ENCODE measurements around the gene CAMTA1.
A peak's percentile ranks its signal among the peaks of the same experiment; 100 is the strongest.
"Not testable (repeated sequence)": the region's sequence is repeated elsewhere in the genome, so short reads cannot be mapped to it uniquely, and the experiment has no call there.

Gene CAMTA1

DNA sequence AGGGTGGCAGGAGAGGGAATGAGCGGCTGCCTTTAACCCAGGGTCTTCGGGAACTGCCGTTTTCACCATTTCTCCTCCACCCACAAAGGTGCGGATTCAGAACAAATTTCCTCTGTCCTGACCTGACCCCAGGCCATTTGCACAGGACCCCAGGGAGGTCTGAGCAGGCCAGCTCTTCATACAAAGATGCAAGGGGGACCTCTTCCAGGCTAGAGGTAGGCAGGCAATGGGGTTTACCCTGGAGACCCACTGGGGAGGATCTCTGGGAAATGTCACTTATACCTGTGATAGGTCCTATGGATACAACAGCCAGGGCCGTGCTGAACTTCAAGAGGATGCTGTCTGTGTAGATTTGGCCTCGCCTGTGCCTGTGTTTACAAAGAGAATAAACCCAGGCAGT, 896.1 kb downstream of the CAMTA1 start:
- no peak for DNase-seq

- no peak for DNase-seq
Observed at GRCh38 chr1:7683521-7683920, 898.3 kb downstream of the CAMTA1 start.

- DNase-seq = no peak
Observed at GRCh38 chr1:7684132-7684531, 898.9 kb downstream of the CAMTA1 start.

DNA sequence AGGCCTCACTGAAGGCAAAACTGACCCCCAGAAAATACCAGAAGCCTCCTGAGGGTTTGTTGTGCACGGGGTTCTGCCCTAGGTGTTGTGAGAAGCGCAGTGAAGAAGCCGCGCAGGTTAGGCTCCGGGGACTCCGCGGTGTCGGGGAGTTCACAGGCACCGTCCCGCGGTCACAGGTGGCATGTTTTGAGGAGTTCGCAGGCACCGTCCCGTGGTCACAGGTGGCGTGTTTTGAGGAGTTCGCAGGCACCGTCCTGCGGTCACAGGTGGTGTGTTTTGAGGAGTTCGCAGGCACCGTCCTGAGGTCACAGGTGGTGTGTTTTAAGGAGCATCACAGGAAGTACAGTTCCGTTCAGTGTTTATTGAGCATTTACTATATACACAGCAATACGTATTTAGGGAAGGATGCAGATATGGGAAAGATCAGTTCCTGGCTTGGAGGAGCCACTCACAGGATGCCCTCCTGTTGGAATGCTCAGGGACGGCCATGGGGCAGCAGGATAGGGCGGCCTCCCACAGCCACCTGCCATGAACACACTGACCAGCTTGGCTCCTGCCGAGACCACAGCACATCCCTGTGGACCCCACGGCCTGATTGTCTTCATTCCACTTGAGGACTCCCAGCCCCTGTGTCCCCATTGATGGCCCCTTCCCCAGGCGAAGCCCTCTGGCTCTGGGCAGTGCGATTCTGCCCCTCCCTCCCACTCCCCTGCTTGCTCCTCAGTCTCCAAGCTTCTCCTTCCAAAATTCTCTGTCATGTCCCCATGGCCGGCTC, 899.8 kb downstream of the CAMTA1 start:
- DNase-seq = no peak

DNA sequence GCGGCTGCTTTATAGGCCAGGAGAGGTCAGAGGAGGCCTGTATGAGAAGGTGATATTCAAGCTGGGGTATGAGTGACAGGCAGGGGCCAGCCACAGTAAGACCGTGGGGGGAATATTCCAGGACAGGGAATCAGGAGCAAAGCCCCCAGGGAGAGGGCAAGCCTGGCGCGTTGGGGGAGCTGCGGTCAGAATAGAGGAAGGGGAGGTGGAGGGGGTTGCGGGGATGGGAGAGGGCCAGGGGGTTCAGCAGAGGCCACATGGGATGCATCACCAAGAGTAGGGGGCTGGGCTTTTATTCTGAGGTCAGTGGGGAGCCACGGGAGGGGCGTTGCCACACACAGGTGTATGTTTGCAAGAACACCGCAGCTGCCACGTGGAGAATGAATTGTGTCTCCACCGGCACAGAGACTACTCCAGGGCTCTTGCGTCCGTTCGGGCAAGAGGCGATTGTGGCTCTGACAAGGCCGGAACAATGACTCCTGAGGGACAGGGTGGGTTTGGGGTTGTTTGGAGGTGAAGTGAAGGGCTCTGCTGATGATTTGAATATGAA, 901.1 kb downstream of the CAMTA1 start:
- DNase-seq = no peak

GRCh38 chr1:7687411-7687810, 902.2 kb downstream of the CAMTA1 start:
- DNase-seq = no peak

DNA sequence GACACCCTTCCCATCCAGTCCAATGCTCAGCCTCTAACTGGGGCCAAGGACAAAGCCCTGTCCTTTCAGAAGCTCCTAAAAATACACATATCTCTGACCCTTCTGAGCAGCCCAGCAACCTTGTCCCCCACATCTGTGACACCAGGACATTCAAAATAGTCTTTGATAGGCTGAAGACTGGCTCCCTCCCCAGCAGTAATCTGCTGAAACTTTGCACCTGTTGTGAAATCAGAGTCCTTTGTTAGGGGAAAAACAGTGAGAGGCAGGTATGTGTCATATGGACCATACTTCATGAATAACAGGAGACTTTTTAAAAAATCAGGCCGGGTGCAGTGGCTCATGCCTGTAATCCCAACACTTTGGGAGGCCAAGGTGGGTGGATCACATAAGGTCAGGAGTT, 903.4 kb downstream of the CAMTA1 start:
- no peak for DNase-seq

- not testable (repeated sequence) for DNase-seq
Observed at GRCh38 chr1:7689307-7689706, 904.1 kb downstream of the CAMTA1 start.

- no peak for DNase-seq
Observed at GRCh38 chr1:7690076-7690475, 904.8 kb downstream of the CAMTA1 start.

DNA sequence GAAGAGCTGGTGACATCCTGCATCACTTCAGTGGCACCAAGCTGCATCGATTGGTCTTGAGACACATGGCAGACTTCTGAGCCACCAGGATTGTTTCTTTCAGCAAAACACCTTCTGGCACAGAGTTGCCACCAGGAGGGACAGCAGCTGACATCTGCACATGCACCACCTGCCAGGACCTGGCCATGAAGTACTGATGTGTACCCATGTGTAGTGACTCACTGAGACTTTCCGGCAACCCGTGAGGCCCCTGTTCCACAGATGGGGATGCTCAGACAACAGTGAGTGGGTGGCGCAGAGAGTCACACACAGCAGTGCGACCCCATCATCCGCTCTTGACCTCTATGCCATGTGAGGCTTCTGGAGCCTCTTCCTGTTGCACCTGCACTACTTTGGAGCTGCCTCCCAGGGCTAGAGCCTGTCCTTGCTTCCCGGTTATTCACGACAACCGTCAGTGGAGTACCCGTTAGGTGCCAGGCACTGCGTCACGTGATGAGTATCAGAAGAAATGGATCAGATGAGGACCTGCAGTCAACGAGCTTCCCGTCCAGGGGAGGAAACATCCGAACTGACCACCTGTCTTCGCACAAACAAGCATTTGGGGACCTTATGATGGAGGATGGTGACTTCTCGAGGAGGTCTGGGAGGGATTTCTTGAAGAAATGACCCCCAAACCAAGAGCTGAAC, 905.4 kb downstream of the CAMTA1 start:
- DNase-seq = no peak

GRCh38 chr1:7691576-7691975, 906.3 kb downstream of the CAMTA1 start:
- DNase-seq = no peak

- no peak for DNase-seq
Observed at GRCh38 chr1:7692005-7692404, 906.8 kb downstream of the CAMTA1 start.

- DNase-seq = not testable (repeated sequence)
Observed at GRCh38 chr1:7693037-7693436, 907.8 kb downstream of the CAMTA1 start.

DNA sequence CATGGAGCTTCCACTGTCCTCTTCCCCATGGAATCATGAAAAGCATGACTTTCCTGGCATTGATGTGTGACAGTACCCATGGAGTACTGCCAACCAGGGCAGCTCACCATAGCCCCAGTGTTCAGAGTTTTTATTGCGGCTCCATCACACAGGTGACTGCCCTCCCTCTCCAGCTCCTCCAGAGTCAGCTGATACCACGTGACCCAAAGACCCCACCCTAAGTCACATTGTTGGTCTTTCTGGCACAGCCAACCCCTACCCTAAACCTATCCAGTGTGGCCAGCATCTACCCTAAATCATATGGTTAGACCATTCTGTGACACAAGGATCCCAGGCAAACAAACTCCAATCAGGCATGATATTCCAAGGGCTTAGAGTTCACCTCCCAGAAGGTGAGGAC, 908.4 kb downstream of the CAMTA1 start:
- no peak for DNase-seq

GRCh38 chr1:7694600-7695496, 909.6 kb downstream of the CAMTA1 start:
- DNase-seq = no peak

DNA sequence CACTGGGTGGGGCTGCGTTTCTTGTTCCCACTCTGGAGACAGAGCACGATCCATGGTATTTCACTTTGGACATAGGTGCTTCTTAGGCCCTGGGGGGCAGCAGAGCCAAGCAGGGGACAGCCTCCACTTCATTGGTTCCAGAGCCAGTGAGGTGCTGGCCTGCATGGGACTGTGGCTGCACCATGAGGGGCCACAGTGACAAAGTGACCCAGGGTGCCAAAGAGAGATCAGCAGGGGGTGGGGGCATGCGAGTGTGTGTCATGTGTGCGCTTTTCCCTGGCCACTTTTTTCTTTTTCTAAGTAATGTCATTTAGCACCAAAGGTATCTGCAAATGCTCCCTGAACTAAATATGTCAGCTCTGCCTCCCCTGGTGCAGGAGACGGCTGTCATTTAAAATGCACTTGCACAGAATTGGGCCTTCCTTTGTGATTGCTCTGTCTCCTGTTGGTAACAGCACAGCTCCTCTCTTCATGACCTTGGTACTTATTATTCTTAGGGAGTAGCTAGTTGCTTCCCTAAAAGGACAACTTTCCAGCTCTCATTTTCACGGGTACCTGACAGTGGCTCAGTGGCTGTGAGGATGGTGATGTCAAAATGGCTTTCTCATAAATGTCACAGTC, 910.4 kb downstream of the CAMTA1 start:
- DNase-seq = no peak

GRCh38 chr1:7698641-7699040, 913.4 kb downstream of the CAMTA1 start:
- peak in 1 of 2 donors; percentile 4 for DNase-seq

DNA sequence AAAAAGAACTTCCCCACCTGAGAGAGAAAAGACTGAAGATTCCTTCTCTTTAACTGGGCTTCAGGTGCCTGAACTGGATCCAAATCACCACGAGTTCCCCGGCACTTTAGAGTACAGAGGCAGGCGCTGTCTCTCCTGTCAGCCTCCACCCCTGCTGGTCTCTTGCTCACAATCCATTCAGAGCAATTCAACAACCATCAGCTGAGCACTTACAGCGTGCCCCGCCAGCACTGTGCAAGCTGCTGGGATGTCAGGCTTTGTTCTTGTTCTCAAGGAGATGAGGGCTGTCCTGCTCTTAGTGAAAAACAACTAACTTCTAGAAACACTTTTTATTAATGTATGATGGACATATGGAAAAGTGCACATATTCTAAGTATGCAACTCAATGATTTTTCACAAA, 917.1 kb downstream of the CAMTA1 start:
- no peak for DNase-seq

DNA sequence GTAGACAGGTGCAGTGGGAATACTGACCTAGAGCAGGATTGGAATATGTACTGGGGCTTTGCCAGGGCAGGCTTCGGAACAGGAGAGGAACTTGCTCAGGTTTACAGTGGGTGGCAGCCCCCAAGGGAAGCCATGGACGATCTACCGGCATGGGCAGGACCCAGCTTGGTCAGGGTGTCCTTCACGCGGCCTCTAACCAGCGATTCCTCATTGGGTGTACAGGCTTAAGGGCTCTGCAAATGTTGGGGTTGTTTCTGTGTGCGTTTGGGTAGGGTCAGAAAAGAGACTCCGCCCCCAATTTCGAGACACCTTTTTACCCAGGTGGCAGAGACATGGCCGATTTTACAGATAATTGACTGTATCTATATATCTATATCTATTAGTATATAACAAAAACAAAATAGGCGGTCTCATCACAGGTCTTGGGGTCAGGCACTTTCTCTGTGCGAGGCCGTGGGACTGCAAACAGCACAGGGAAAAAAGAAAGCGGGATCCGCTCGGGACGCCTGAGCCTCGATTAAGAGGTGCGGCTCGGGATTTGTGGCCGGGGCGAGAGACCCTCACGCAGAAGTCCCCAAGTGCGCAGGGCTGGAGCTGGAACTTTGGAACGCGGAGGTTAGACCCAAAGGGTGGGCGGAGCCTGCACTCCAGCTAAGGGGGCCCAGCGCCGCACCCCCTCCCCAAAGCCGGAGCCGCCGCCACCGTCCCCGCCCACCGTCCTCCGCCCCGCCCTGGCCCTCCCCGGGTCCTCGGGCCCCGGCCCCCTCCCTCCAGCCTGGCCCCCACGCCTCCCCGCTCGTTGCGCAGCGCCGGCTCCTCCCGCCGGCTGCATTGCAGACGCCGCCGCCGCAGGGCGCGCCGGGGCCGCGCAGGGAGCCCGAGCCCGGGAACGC, 918.3 kb downstream of the CAMTA1 start:
- peak in 1 of 2 donors; percentile 7 for DNase-seq

DNA sequence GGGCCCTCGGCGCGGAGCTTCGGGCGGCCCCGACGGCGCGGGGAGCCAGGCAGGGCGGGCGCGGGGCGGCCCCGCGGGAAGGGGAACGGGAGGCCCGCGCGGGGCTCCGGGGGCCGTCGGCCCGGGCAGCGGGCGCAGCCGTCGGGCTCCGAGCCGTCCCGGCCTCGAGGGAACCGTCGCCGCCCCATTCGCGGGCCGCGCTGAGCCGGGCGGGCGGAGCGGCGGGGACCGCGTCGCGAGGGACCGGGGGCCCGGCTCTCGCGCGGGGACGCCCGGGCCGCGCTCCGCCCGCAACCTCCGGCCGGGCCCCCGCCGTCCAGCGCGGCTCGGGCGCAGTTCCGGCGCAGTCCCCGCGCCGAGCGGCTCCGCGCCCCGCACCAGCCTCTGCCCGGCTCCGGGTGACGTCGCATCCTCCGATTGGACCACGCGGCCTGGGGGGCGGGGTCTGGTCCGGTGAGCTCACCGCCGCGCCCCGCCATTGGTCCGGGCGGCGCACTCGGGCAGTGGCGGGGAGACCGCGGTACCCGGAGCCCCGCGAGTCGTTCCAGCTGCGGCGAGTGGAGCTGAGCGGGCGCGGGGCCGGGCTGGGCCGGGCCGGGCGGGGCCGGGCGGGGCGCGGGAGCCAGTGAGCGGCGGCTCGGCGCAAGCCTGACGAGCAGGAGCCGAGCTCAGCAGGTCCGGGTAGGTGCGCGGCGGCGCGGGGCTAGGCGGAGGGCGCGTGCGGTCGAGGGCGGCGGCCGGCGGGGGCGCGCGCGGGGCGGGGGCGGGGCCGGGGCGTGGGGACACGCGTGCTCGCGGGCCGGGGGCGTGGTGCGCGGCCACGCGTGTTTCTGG, 919.2 kb downstream of the CAMTA1 start:
- DNase-seq = peak; percentile 81 to 95
